IPS-18c (cell line): ENCODE results near the gene NKX2-1.
"Not testable (repeated sequence)": the region's sequence is repeated elsewhere in the genome, so short reads cannot be mapped to it uniquely, and the experiment has no call there.

Experiments
- H3K4me3 ChIP-seq: 2 replicates; pipeline ENCODE4 v1.7.0; 2013; ENCODE audit warnings: low read depth, mild to moderate bottlenecking, low read length, moderate library complexity; ENCODE audit not compliant: insufficient read depth
- H3K9me3 ChIP-seq: one replicate; pipeline ENCODE4 v1.6.1; 2013; ENCODE audit warnings: mild to moderate bottlenecking, low read length, moderate library complexity; ENCODE audit not compliant: control insufficient read depth, insufficient read depth

NKX2-1 gene

GRCh38 chr14:36485773-36486172 lies 34.3 kb downstream of the NKX2-1 start:
- no peaks in the 10 kb centered on the region for H3K9me3 ChIP-seq
- H3K4me3 ChIP-seq = no peak overlapping the region

GRCh38 chr14:36479344-36479743 lies 40.7 kb downstream of the NKX2-1 start:
- H3K4me3 ChIP-seq = no peak overlapping the region
- no peaks in the 10 kb centered on the region for H3K9me3 ChIP-seq

- H3K4me3 ChIP-seq = no peak overlapping the region
- H3K9me3 ChIP-seq = no peaks in the 10 kb centered on the region
Observed at GRCh38 chr14:36478782-36479181, 41.2 kb downstream of the NKX2-1 start.

GRCh38 chr14:36477266-36477665 lies 42.8 kb downstream of the NKX2-1 start:
- H3K9me3 ChIP-seq = no peaks in the 10 kb centered on the region

GRCh38 chr14:36476061-36476460 lies 44.0 kb downstream of the NKX2-1 start:
- H3K9me3 ChIP-seq, H3K4me3 ChIP-seq: not testable (repeated sequence)

More at GRCh38 chr14:36477266-36477665, 42.8 kb downstream of the NKX2-1 start:
- no peak overlapping the region for H3K4me3 ChIP-seq

- no peak overlapping the region for H3K4me3 ChIP-seq
Observed at GRCh38 chr14:36474593-36474992, 45.4 kb downstream of the NKX2-1 start.

GRCh38 chr14:36471431-36471830 lies 48.6 kb downstream of the NKX2-1 start:
- H3K9me3 ChIP-seq = no peaks in the 10 kb centered on the region
- no peak overlapping the region for H3K4me3 ChIP-seq

More at GRCh38 chr14:36474593-36474992, 45.4 kb downstream of the NKX2-1 start:
- no peaks in the 10 kb centered on the region for H3K9me3 ChIP-seq

- Histone ChIP-seq H3K9me3 (no peaks in the 10 kb centered on the region), H3K4me3 (no peak overlapping the region)
Observed at GRCh38 chr14:36467332-36467731, 52.7 kb downstream of the NKX2-1 start.
